ENCODE results near the gene HCRT.

DNA sequence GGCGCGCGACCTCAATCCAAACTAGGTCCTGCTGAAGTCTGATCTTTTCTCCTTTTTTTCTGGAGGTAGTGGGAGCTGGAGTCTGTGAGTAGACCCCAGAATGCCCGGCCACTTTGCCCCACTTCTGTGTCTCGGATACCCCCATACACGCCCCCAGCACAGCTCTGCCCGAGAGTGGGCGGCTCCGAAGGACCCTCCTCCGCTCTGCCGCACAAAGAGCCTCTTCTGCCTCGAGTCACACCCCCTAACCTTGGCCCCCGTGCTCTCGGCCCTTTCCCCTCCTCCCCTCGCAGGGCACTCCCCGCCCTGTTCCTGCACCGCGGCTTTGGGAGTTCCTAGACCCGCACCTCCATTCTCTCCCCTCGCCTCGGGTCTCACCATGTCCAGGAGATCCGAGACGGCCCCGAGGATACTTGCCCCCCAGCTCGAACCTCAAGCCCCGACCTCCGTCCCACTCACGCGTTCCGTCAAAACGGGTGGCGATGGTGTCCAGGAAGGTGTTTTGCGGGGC is 4.8 kb downstream of the HCRT start:
- TF ChIP-seq, protein P1, sequence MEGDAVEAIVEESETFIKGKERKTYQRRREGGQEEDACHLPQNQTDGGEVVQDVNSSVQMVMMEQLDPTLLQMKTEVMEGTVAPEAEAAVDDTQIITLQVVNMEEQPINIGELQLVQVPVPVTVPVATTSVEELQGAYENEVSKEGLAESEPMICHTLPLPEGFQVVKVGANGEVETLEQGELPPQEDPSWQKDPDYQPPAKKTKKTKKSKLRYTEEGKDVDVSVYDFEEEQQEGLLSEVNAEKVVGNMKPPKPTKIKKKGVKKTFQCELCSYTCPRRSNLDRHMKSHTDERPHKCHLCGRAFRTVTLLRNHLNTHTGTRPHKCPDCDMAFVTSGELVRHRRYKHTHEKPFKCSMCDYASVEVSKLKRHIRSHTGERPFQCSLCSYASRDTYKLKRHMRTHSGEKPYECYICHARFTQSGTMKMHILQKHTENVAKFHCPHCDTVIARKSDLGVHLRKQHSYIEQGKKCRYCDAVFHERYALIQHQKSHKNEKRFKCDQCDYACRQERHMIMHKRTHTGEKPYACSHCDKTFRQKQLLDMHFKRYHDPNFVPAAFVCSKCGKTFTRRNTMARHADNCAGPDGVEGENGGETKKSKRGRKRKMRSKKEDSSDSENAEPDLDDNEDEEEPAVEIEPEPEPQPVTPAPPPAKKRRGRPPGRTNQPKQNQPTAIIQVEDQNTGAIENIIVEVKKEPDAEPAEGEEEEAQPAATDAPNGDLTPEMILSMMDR (IDR thresholded peaks at IDR 0.05) = no peak
- TF ChIP-seq POLR2AphosphoS5 (IDR thresholded peaks at IDR 0.05) (no peak), POLR2A (IDR thresholded peaks at IDR 0.05) (no peak)
